ENCODE measurements around the gene EGLN3. TPM values are rescaled to one million over a fixed set of nuclear protein-coding genes. Genes with fewer than 3 reads are reported as not detected.
"Not testable (repeated sequence)": the region's sequence is repeated elsewhere in the genome, so short reads cannot be mapped to it uniquely, and the experiment has no call there.

EGLN3 gene
- total RNA-seq, 4 donors from 2014 or later: 9.4 to 15.7 (median 13.5) TPM

GRCh38 chr14:33966276-33966675, 15.4 kb upstream of the EGLN3 start:
- no peaks in the 10 kb centered on the region for H3K4me1 ChIP-seq
- peaks cover 0 to 13% (median 0%) of the 10 kb centered on the region in 3 donors for H3K9me3 ChIP-seq
- in situ Hi-C loops (cut with MboI; ENCODE audit: low sequenced_read_pairs in 4 of 4) (no loop called here), intact Hi-C loops (cut with DNase I; ENCODE audit: low total_unique reads) (no loop called here)
- TF ChIP-seq CTCF (IDR thresholded peaks at IDR 0.05 in 4 of 5, conservative IDR thresholded peaks at IDR 0.05 in 1 of 5) (no peak), POLR2A (IDR thresholded peaks at IDR 0.05) (no peak)
- no peak for ATAC-seq
- H3K4me3 ChIP-seq: no peak overlapping the region
- no peak for DNase-seq
- no peak overlapping the region for H3K27ac ChIP-seq
- no peaks in the 10 kb centered on the region for H3K27me3 ChIP-seq
- no peaks in the 10 kb centered on the region for H3K36me3 ChIP-seq

DNA sequence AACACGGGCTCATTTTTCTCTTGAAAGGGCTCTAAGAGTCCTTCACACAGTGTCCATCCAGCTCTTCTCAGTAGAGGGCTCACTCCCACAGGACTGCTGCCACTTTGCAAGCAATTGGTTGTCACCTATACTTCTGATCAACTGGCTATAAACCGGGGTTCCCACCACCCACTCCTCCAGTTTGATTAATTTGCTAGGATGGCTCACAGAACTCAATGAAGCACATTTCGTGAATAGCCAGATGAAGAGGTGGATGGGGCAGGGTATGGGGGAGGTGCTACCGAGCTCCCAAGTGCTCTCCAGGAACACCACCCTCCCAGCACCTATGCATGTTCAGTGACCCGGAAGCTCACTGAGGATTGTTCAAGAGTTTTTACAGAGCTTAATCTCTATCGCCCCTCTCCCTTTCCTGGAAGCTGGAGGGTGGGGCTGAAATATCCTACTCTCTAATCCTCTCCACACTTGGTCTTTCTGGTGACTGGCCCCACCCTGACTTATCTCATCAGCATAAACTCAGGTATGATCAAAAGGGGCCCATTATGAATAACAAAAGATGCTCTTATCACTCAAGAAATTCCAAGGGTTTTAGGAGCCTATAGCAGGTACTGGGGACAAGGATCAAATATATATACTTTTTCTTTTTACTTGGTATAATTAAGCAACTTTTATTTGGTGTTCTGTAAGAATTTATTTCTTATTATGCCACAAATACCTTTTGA, 13.9 kb upstream of the EGLN3 start:
- H3K27me3 ChIP-seq: no peaks in the 10 kb centered on the region
- peaks cover 0 to 9% (median 0%) of the 10 kb centered on the region in 3 donors for H3K9me3 ChIP-seq
- no peak for ATAC-seq
- in situ Hi-C loops (cut with MboI; ENCODE audit: low sequenced_read_pairs in 4 of 4) (no loop called here), intact Hi-C loops (cut with DNase I; ENCODE audit: low total_unique reads) (no loop called here)
- DNase-seq: no peak
- H3K4me1 ChIP-seq: no peaks in the 10 kb centered on the region
- no peak overlapping the region for H3K27ac ChIP-seq
- TF ChIP-seq CTCF (IDR thresholded peaks at IDR 0.05 in 4 of 5, conservative IDR thresholded peaks at IDR 0.05 in 1 of 5): no peak
- no peak for TF ChIP-seq POLR2A (IDR thresholded peaks at IDR 0.05)
- H3K4me3 ChIP-seq: no peak overlapping the region
- H3K36me3 ChIP-seq: no peaks in the 10 kb centered on the region

GRCh38 chr14:33963892-33964291, 13.0 kb upstream of the EGLN3 start:
- Histone ChIP-seq H3K4me1 (no peaks in the 10 kb centered on the region), H3K36me3 (no peaks in the 10 kb centered on the region), H3K27me3 (no peaks in the 10 kb centered on the region), H3K27ac (no peak overlapping the region), H3K9me3 (peaks cover 0 to under 1% (median 0%) of the 10 kb centered on the region in 3 donors), H3K4me3 (no peak overlapping the region)
- in situ Hi-C loops (cut with MboI; ENCODE audit: low sequenced_read_pairs in 4 of 4) (no loop called here), intact Hi-C loops (cut with DNase I; ENCODE audit: low total_unique reads) (no loop called here)
- ATAC-seq (no peak), DNase-seq (no peak)
- no peak for TF ChIP-seq POLR2A (IDR thresholded peaks at IDR 0.05)
- no peak for TF ChIP-seq CTCF (IDR thresholded peaks at IDR 0.05 in 4 of 5, conservative IDR thresholded peaks at IDR 0.05 in 1 of 5)

GRCh38 chr14:33962466-33962865, 11.6 kb upstream of the EGLN3 start:
- DNase-seq; H3K36me3 ChIP-seq; H3K4me1 ChIP-seq; ATAC-seq; H3K27me3 ChIP-seq; H3K4me3 ChIP-seq; H3K9me3 ChIP-seq; H3K27ac ChIP-seq; in situ Hi-C loops (cut with MboI; ENCODE audit: low sequenced_read_pairs in 4 of 4); intact Hi-C loops (cut with DNase I; ENCODE audit: low total_unique reads): not testable (repeated sequence)

DNA sequence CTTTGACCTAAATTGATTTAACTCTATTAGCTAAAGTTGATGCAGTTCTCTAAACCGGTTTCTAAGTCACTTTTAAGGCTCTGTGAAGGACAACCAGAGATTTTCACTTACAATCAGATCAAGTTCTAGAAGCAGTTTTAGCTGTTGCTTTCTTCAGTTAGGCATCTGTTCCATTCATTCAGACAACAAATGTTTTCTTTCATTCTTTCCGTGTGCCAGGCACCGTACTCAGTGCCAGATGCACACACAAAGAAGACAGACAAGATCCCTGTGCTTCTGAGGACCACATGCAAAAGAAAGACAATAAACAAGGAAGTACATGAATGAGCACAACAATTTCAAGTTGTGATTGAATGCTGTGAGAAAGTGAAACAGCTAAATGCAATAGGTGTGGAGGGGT, 11.1 kb upstream of the EGLN3 start:
- intact Hi-C loops (cut with DNase I; ENCODE audit: low total_unique reads) (no loop called here), in situ Hi-C loops (cut with MboI; ENCODE audit: low sequenced_read_pairs in 4 of 4) (no loop called here)
- Histone ChIP-seq H3K4me1 (no peaks in the 10 kb centered on the region), H3K27ac (no peak overlapping the region), H3K27me3 (no peaks in the 10 kb centered on the region), H3K9me3 (no peaks in the 10 kb centered on the region), H3K4me3 (no peak overlapping the region), H3K36me3 (no peaks in the 10 kb centered on the region)
- TF ChIP-seq CTCF (IDR thresholded peaks at IDR 0.05 in 4 of 5, conservative IDR thresholded peaks at IDR 0.05 in 1 of 5): no peak
- TF ChIP-seq POLR2A (IDR thresholded peaks at IDR 0.05): no peak
- DNase-seq (no peak), ATAC-seq (no peak)
